Measurements from ENCODE around the gene GOLGA8N. TPM values are rescaled to one million over a fixed set of nuclear protein-coding genes. Genes with fewer than 3 reads are reported as not detected.

The GOLGA8N gene
- total and polyA plus RNA-seq, 10 of the 15 experiments (the other 5 are each of a cell fraction or from before 2014, with no cell fraction given): 0.02 to 0.33 (median 0.19) TPM

GRCh38 chr15:32656091-32656490 is 62.8 kb downstream of the GOLGA8N start:
- Histone ChIP-seq H3K27ac (ENCODE audit: control insufficient read depth, insufficient read depth) (no peak overlapping the region), H2AFZ (ENCODE audit: control insufficient read depth, low read depth, low read length) (no peak overlapping the region), H3K79me2 (ENCODE audit: control insufficient read depth, insufficient read depth, low read length) (no peaks in the 10 kb centered on the region), H3K4me1 (ENCODE audit: control insufficient read depth, insufficient read depth, low read length) (no peaks in the 10 kb centered on the region), H3K4me3 (no peak overlapping the region), H3K27me3 (replicated peaks in 1 of 2; ENCODE audit: control insufficient read depth in 2 of 2, insufficient read depth in 2 of 2, low read length in 1 of 2) (no peaks in the 10 kb centered on the region), H4K20me1 (ENCODE audit: control insufficient read depth, insufficient read depth) (no peaks in the 10 kb centered on the region), H3K4me2 (ENCODE audit: control insufficient read depth, insufficient read depth) (no peak overlapping the region), H3K36me3 (ENCODE audit: control insufficient read depth in 2 of 2, insufficient read depth in 2 of 2, low read length in 1 of 2) (peaks cover 0 to 5% of the 10 kb centered on the region in 2 experiments; a peak in 2 of 4 replicates), H3K9ac (ENCODE audit: control insufficient read depth, insufficient read depth, low read length) (no peak overlapping the region), H3K9me3 (replicated peaks; ENCODE audit: control insufficient read depth, insufficient read depth, low read length) (no peaks in the 10 kb centered on the region)
- no peak for DNase-seq (ENCODE audit: low read depth, low spot score)
- ATAC-seq: no peak
- BruUV-seq (replicated peaks): no TSS peak
- TF ChIP-seq SREBF2 (IDR thresholded peaks at IDR 0.05; ENCODE audit: low read length): no peak
- no peak for TF ChIP-seq NFIC (IDR thresholded peaks at IDR 0.05; ENCODE audit: low read depth, low read length)
- TF ChIP-seq ZZZ3 (IDR thresholded peaks at IDR 0.05; ENCODE audit: control insufficient read depth, insufficient read length, low read depth): no peak
- TF ChIP-seq CHD1 (IDR thresholded peaks at IDR 0.05; ENCODE audit: low read depth, low read length): no peak
- no peak for TF ChIP-seq HCFC1 (IDR thresholded peaks at IDR 0.05; ENCODE audit: low read length)
- no peak for TF ChIP-seq IKZF2 (IDR thresholded peaks at IDR 0.05)
- no peak for TF ChIP-seq EGR1 (IDR thresholded peaks at IDR 0.05; ENCODE audit: borderline replicate concordance in 1 of 2, low read depth in 2 of 2, low read length in 2 of 2)
- TF ChIP-seq CEBPZ (IDR thresholded peaks at IDR 0.05; ENCODE audit: low read depth, low read length): no peak
- no peak for TF ChIP-seq SMARCA5 (IDR thresholded peaks at IDR 0.05)
- TF ChIP-seq ZBTB11 (CRISPR knock-in tag; IDR thresholded peaks at IDR 0.05): no peak
- TF ChIP-seq YY1 (IDR thresholded peaks at IDR 0.05; ENCODE audit: low read depth, low read length): no peak
- ChIA-PET POLR2A (no interaction called here), CTCF (interaction anchor here (0.8 to 1.5 kb wide), 3 partner anchors 12 to 340 kb away, joined by 3 read pairs; no protein-coding TSS in a partner anchor), SMC1A (ENCODE audit: uncharacterized antibody, unreplicated experiment) (interaction anchor here (1.0 to 1.2 kb wide), 2 partner anchors 9 to 297 kb away, joined by 3 read pairs; no protein-coding TSS in a partner anchor), RAD21 (ENCODE audit: unreplicated experiment) (no interaction called here)
- FAIRE-seq: no peak
- in situ Hi-C loops (cut with MboI): no loop called here
- 77% methylated on average over 4 of the region's 4 CpGs for whole genome bisulfite sequencing (ENCODE audit: insufficient coverage, insufficient replicate concordance, low lambda C conversion rate, missing lambda C conversion rate)
- intact Hi-C loops (cut with micrococcal nuclease; ENCODE audit: unreplicated experiment): no loop called here

All from GM12878 (cell line).